Endometrial microvascular endothelial cells (primary cell): ENCODE measurements around the gene OR10AD1. TPM values are rescaled to one million over a fixed set of nuclear protein-coding genes. Genes with fewer than 3 reads are reported as not detected.

Experiments
- in situ Hi-C: cut with HindIII; loops from 2 replicates; pipeline ENCODE4 v1.10.0; 2017; ENCODE audit warnings: low sequenced_read_pairs, low pct_unique_long_range_greater_than_20kb; ENCODE audit errors: inconsistent ontology term
- total RNA-seq: library from RNA; depleted of rRNA; stranded (reverse); fragments of >200 nt; gene quantifications from one replicate; pipeline ENCODE4 v1.2.3, GENCODE V29; 2015; ENCODE audit errors: inconsistent ontology term

The OR10AD1 gene
- total RNA-seq, 1 donor from 2014 or later = not detected

GRCh38 chr12:48194799-48195201 lies 8.3 kb downstream of the OR10AD1 start:
- in situ Hi-C loops = no loop called here

- in situ Hi-C loops = no loop called here
Measured at GRCh38 chr12:48193623-48194022, 9.5 kb downstream of the OR10AD1 start.

GRCh38 chr12:48192861-48193260 lies 10.2 kb downstream of the OR10AD1 start:
- in situ Hi-C loops = no loop called here

- in situ Hi-C loops = no loop called here
Measured at GRCh38 chr12:48191096-48191495, 12.0 kb downstream of the OR10AD1 start.

- in situ Hi-C loops = no loop called here
Measured at GRCh38 chr12:48189331-48190125, 13.6 kb downstream of the OR10AD1 start.

- in situ Hi-C loops = no loop called here
Measured at GRCh38 chr12:48187916-48188695, 15.0 kb downstream of the OR10AD1 start.

- in situ Hi-C loops = no loop called here
Measured at GRCh38 chr12:48185181-48185919, 17.7 kb downstream of the OR10AD1 start.

- in situ Hi-C loops = no loop called here
Measured at GRCh38 chr12:48184549-48184922, 18.6 kb downstream of the OR10AD1 start.

- in situ Hi-C loops = no loop called here
Measured at GRCh38 chr12:48183876-48184548, 19.1 kb downstream of the OR10AD1 start.

GRCh38 chr12:48183091-48183875 lies 19.8 kb downstream of the OR10AD1 start, which contains the start of gene CCDC184:
Gene CCDC184 (plus strand): TSS chr12:48183644. CDS start chr12:48184123, 479 bp downstream.
- in situ Hi-C loops = no loop called here

- in situ Hi-C loops = no loop called here
Measured at GRCh38 chr12:48182631-48183030, 20.5 kb downstream of the OR10AD1 start.

GRCh38 chr12:48180857-48181495 lies 22.1 kb downstream of the OR10AD1 start:
- in situ Hi-C loops = no loop called here

- in situ Hi-C loops = no loop called here
Measured at GRCh38 chr12:48180424-48180823, 22.7 kb downstream of the OR10AD1 start.

- in situ Hi-C loops = no loop called here
Measured at GRCh38 chr12:48179466-48179865, 23.6 kb downstream of the OR10AD1 start.

GRCh38 chr12:48177982-48178381 lies 25.1 kb downstream of the OR10AD1 start:
- in situ Hi-C loops = no loop called here

GRCh38 chr12:48176417-48176751 lies 26.7 kb downstream of the OR10AD1 start:
- in situ Hi-C loops = no loop called here

- in situ Hi-C loops = no loop called here
Measured at GRCh38 chr12:48175613-48176416, 27.3 kb downstream of the OR10AD1 start.
